OCI-LY3 (cell line): Measurements from ENCODE around the gene CD6.

ENCODE experiments used
- H2AFZ ChIP-seq: fragments of 200-600, 300-600 bp; shearing (Covaris generic); 2 replicates; pipeline ENCODE4 v1.6.0; 2014; ENCODE audit warnings: antibody characterized with exemption, low read depth, low read length
- H3K27ac ChIP-seq: fragments of 200-600, 300-600 bp; sonication (generic); 2 replicates; pipeline ENCODE4 v1.5.1; 2014; ENCODE audit warnings: mild to moderate bottlenecking, low read length, moderate library complexity, mixed read lengths
- H3K27me3 ChIP-seq: fragments of 200-600, 300-600 bp; sonication (generic); 2 replicates; pipeline ENCODE4 v1.6.1; 2014; ENCODE audit warnings: low read depth, low read length, mixed read lengths
- H3K36me3 ChIP-seq: fragments of 200-600, 300-600 bp; sonication (generic); replicated peaks from 2 replicates; pipeline ENCODE3; 2014; ENCODE audit warnings: low read depth, low read length, mixed read lengths
- H3K4me1 ChIP-seq: fragments of 300-600, 200-600 bp; sonication (generic); 2 replicates; pipeline ENCODE4 v1.6.1; 2014; ENCODE audit warnings: low read length, mixed read lengths
- H3K4me2 ChIP-seq: fragments of 200-600, 300-600 bp; sonication (generic); 2 replicates; pipeline ENCODE4 v1.6.1; 2014; ENCODE audit warnings: low read length, mixed read lengths
- H3K4me3 ChIP-seq: fragments of 300-600, 200-600 bp; sonication (generic); 2 replicates; pipeline ENCODE4 v1.5.1; 2014; ENCODE audit warnings: antibody characterized with exemption, mild to moderate bottlenecking, low read length, moderate library complexity
- H3K79me2 ChIP-seq: fragments of 300-600, 200-600 bp; shearing (Covaris generic); 2 replicates; pipeline ENCODE4 v1.6.1; 2014; ENCODE audit warnings: mild to moderate bottlenecking, low read length, mixed read lengths
- H3K9ac ChIP-seq: fragments of 300-600, 200-600 bp; shearing (Covaris generic); 2 replicates; pipeline ENCODE4 v1.6.0; 2014; ENCODE audit warnings: mild to moderate bottlenecking, low read length, moderate library complexity
- H3K9me3 ChIP-seq: fragments of 200-600, 300-600 bp; shearing (Covaris generic); 2 replicates; pipeline ENCODE4 v1.6.1; 2014; ENCODE audit warnings: low read length, mixed read lengths; ENCODE audit not compliant: insufficient read depth
- H4K20me1 ChIP-seq: fragments of 200-600, 300-600 bp; sonication (generic); 2 replicates; pipeline ENCODE4 v1.6.1; 2016; ENCODE audit warnings: low read length, mixed read lengths; ENCODE audit not compliant: insufficient read depth
- EZH2phosphoT487 ChIP-seq: fragments of 200-600 bp; shearing (Covaris generic); IDR thresholded peaks from 2 replicates; pipeline ENCODE4 v1.6.1; 2018; ENCODE audit warnings: antibody characterized with exemption, mixed run types, low read depth
- TF ChIP-seq, protein P1 (sequence below): fragments of 200-600, 300-600 bp; sonication (generic); IDR thresholded peaks from 2 replicates; pipeline ENCODE4 v1.5.1; 2014; ENCODE audit warnings: antibody characterized with exemption, low read length, low read depth

Gene CD6

DNA sequence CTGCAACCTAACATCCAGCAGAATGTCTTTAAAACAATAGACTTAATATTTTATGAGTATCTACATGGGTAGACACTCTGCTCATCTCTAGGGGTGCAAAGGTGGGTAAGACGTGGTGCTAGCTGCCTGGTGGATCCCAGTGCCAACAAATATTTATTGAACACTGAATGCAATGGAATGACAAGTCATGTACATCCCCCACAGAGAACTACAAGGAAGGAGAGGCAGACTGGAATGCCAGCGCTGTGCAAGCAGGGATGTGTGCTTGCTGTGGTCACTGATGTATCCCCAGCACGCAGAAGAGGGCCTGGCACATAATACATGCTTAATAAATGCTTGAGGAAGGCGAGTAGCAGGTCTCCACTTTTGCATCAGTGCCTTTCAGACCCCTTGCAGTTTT, 61.9 kb downstream of the CD6 start:
- H3K4me1 ChIP-seq: peaks cover 5% of the 10 kb centered on the region
- TF ChIP-seq EZH2phosphoT487: no peak
- TF ChIP-seq, protein P1, sequence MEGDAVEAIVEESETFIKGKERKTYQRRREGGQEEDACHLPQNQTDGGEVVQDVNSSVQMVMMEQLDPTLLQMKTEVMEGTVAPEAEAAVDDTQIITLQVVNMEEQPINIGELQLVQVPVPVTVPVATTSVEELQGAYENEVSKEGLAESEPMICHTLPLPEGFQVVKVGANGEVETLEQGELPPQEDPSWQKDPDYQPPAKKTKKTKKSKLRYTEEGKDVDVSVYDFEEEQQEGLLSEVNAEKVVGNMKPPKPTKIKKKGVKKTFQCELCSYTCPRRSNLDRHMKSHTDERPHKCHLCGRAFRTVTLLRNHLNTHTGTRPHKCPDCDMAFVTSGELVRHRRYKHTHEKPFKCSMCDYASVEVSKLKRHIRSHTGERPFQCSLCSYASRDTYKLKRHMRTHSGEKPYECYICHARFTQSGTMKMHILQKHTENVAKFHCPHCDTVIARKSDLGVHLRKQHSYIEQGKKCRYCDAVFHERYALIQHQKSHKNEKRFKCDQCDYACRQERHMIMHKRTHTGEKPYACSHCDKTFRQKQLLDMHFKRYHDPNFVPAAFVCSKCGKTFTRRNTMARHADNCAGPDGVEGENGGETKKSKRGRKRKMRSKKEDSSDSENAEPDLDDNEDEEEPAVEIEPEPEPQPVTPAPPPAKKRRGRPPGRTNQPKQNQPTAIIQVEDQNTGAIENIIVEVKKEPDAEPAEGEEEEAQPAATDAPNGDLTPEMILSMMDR: no peak

DNA sequence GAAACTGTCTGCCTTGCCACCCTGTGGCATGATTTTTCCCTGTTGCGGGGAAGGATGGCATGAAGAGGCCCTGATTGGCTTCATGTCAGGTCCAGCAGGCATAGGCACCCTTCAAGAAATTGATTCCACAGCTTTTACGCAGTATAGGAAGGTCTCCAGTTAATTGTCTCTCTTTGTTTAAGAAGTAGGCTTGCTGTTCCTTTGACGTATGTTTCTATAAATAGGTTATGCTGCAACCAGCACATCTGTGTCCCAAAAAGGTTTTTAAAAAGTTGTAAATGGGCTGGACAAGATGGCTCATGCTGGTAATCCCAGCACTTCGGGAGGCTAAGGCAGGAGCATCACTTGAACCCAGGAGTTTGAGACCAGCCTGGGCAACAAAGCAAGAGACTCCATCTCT, 62.6 kb downstream of the CD6 start:
- Histone ChIP-seq H3K4me3 (no peak overlapping the region), H3K9ac (no peak overlapping the region), H3K9me3 (no peaks in the 10 kb centered on the region), H3K36me3 (no peaks in the 10 kb centered on the region), H3K79me2 (no peaks in the 10 kb centered on the region), H3K4me1 (no peaks in the 10 kb centered on the region; the same call in 1 of the 2 replicates), H2AFZ (no peak overlapping the region), H3K27me3 (no peaks in the 10 kb centered on the region), H3K27ac (no peak overlapping the region), H3K4me2 (no peak overlapping the region), H4K20me1 (no peaks in the 10 kb centered on the region)
- TF ChIP-seq, protein P1: no peak
- TF ChIP-seq EZH2phosphoT487: no peak

More for the DNA sequence above, 61.9 kb downstream of the CD6 start:
- Histone ChIP-seq H3K9me3 (no peaks in the 10 kb centered on the region), H4K20me1 (no peaks in the 10 kb centered on the region), H3K9ac (no peak overlapping the region), H3K27me3 (no peaks in the 10 kb centered on the region), H3K4me3 (no peak overlapping the region), H3K4me2 (no peak overlapping the region), H3K79me2 (no peaks in the 10 kb centered on the region), H3K36me3 (no peaks in the 10 kb centered on the region), H2AFZ (no peak overlapping the region), H3K27ac (no peak overlapping the region)

DNA sequence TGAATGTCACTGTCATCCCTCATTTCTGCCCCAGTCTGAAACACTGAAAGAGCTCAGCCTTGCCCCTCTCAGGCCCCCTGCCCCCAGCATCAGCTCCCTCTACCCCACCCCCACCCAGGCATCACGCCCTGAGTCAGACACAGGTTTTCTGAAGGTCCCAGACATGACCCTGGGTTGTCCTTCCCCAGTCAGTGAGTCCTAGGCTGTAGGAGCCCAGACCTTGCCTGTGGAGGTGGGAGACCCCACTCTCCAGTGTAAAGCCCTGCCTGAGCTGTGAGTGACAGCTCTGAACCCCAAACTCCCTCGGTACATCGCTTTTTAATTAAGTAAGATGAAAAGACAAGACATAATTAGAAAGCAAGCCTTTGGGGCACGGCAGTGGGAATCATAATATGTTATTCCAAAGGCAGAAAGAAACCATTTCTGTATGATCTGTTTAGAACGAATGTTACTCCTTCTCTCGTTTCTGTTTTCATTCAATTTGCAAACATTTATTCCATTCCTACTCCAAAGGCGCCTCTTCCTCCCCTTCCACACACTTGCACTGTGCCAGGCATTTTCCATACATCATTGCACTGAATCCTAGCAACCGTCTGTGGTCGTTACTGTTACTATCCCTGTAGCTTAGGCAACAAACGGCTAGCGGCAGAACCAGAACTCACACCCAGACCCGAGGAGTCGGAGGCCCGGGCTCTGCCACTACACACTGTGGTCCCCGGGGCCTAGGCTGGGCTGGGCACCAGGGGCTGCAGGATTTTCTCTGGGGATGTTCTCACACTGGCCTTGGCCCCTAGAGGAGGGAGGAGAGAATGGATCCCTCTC, 63.4 kb downstream of the CD6 start:
- Histone ChIP-seq H3K36me3 (no peaks in the 10 kb centered on the region), H3K27ac (no peak overlapping the region), H3K4me3 (no peak overlapping the region), H3K27me3 (no peaks in the 10 kb centered on the region), H3K9ac (no peak overlapping the region), H3K9me3 (no peaks in the 10 kb centered on the region), H3K79me2 (no peaks in the 10 kb centered on the region), H4K20me1 (no peaks in the 10 kb centered on the region), H3K4me2 (no peak overlapping the region), H3K4me1 (no peaks in the 10 kb centered on the region; the same call in 1 of the 2 replicates), H2AFZ (no peak overlapping the region)
- no peak for TF ChIP-seq EZH2phosphoT487
- TF ChIP-seq, protein P1: no peak

DNA sequence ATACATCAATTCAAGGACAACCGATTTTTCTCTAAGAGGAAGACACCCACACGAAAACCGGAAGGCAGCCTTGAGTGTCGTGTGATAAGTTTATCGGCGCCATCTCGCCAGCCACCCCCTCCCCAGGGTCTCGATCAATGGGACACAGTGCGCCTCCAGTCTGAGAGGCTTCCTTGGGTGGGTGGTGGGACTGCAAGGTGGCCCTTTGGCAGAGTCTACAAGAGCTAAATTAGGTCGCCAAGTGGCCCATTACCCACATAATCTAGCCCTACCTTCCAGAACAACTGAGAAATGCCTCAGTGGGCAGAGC, 64.0 kb downstream of the CD6 start:
- H3K27me3 ChIP-seq: no peaks in the 10 kb centered on the region
- no peaks in the 10 kb centered on the region for H3K9me3 ChIP-seq
- H3K27ac ChIP-seq: no peak overlapping the region
- no peaks in the 10 kb centered on the region for H4K20me1 ChIP-seq
- no peaks in the 10 kb centered on the region for H3K36me3 ChIP-seq
- H3K4me1 ChIP-seq: no peaks in the 10 kb centered on the region; the same call in 1 of the 2 replicates
- no peak for TF ChIP-seq EZH2phosphoT487
- TF ChIP-seq, protein P1: no peak
- H3K79me2 ChIP-seq: no peaks in the 10 kb centered on the region
- no peak overlapping the region for H3K9ac ChIP-seq
- no peak overlapping the region for H2AFZ ChIP-seq
- no peak overlapping the region for H3K4me2 ChIP-seq
- H3K4me3 ChIP-seq: no peak overlapping the region
